NCI-H510A treated with DMSO at 0.1 percent for 48 hours (cell line): ENCODE data around the gene KRTAP9-8.
"Not testable (repeated sequence)": the region's sequence is repeated elsewhere in the genome, so short reads cannot be mapped to it uniquely, and the experiment has no call there.

Experiments used
- DNase-seq: peaks from one replicate; lab custom pipeline; 2025; lab: John Stamatoyannopoulos, UW

Gene KRTAP9-8, protein sequence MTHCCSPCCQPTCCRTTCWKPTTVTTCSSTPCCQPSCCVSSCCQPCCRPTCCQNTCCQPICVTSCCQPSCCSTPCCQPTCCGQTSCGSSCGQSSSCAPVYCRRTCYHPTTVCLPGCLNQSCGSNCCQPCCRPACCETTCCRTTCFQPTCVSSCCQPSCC

DNA sequence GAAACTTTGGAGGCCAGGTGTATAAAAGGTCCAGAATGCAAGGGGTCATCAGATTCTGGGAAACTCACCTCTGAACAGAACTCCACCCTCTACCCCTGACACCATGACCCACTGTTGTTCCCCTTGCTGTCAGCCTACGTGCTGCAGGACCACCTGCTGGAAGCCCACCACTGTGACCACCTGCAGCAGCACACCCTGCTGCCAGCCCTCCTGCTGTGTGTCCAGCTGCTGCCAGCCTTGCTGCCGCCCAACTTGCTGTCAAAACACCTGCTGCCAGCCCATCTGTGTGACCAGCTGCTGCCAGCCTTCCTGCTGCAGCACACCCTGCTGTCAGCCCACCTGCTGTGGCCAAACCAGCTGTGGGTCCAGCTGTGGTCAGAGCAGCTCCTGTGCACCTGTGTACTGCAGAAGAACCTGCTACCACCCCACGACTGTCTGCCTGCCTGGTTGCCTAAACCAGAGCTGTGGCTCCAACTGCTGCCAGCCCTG lies at the start of gene KRTAP9-8:
Gene KRTAP9-8 (plus strand): TSS at position 51 of the 489 bp plus-strand sequence. CDS start 53 bp downstream, at position 104.
- DNase-seq: not testable (repeated sequence)

DNA sequence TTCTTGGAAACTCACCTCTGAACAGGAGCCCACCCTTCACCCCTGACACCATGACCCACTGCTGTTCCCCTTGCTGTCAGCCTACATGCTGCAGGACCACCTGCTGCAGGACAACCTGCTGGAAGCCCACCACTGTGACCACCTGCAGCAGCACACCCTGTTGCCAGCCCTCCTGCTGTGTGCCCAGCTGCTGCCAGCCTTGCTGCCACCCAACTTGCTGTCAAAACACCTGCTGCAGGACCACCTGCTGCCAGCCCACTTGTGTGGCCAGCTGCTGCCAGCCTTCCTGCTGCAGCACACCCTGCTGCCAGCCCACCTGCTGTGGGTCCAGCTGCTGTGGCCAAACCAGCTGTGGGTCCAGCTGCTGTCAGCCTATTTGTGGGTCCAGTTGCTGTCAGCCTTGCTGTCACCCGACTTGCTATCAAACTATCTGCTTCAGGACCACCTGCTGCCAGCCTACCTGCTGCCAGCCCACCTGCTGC lies 47.9 kb upstream of the KRTAP9-8 start, which contains the start of gene KRTAP9-1:
Gene KRTAP9-1 (plus strand): TSS at position 51 of the 482 bp plus-strand sequence. CDS start 0 bp downstream, at position 51.
- DNase-seq: not testable (repeated sequence)

DNA sequence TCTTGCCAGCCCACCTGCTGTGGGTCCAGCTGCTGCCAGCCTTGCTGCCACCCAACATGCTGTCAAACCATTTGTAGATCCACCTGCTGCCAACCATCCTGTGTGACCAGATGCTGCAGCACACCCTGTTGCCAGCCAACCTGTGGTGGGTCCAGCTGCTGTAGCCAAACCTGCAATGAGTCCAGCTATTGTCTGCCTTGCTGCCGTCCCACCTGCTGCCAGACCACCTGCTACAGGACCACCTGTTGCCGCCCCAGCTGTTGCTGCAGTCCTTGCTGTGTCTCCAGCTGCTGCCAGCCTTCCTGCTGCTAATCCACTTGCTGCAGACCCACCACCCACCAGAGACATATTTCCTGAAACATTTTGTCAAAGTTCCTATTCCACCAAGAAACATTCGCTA lies 47.5 kb upstream of the KRTAP9-8 start:
- no peak for DNase-seq

DNA sequence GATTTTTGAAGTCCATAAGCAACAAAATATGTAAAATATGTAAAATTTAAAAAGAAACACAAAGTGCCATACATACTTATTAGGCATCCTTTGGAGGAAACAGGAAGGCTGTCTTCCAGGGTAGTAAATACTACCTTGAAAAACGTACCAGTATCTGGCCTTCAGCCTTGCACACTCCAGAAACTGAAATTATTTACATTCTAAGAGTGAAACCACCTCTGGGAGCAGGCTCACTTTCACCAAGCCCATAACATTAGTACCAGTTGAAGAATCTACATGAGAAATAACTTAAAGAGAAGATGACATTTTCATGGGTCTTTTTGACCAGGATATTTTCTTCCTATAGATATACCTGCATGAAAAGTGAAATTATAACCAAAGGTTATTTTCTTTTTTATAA lies 41.7 kb upstream of the KRTAP9-8 start:
- no peak for DNase-seq

DNA sequence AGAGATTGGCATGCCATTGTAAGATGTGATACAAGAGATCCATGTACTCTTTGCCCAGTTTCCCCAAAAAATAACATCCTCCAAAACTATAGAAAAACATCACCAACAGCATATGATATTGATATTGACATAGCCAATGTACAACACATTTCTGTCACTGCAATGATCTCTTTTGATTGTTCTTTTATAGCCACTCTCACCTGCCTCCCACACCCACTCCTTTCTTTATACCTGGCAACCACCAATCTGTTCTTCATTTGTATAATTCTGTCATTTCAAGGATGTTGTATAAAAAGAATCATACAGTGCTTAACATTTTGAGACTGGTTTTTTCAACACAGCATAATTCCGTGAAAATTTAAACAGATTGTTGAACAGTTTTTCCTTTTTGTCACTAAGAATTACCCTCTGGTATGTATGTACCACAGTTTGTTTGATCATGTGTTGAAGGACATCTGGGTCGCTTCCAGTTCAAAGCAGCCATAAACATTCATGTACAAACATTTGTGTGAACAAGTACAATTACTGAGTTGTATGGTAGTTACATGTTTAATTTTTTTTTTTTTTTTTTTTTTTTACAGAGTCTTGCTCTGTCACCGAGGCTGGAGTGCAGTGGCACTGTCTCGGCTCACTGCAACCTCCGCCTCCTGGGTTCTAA lies 38.2 kb upstream of the KRTAP9-8 start:
- DNase-seq: no peak

DNA sequence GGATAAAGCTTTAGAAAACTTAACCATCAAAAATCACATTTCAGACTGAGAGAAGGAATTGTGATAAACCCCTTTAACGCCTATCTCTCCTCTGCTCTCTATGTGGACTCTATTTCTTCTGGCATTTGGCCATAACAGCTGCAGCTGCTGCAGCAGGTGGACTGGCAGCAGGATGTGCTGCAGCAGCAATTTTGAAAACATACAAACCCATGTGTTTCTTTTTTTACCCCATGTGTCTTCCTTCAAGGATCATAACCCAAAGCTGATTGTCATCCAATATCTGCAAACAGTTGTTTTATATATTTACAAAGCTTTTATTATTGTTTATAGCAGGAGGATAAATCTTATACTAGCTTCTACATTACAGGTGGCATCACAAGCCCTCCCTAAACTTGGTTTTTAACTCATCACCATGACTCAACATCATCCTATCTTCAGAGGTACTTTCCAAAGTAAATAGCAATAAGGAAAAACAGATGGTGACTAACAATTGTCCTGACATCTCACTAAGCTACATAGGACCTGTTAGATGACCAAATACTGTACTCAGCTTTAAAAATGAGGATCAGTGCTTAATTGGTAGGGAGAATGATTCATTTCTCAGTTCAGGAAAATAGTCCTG lies 25.8 kb upstream of the KRTAP9-8 start:
- DNase-seq: peak; percentile 84

DNA sequence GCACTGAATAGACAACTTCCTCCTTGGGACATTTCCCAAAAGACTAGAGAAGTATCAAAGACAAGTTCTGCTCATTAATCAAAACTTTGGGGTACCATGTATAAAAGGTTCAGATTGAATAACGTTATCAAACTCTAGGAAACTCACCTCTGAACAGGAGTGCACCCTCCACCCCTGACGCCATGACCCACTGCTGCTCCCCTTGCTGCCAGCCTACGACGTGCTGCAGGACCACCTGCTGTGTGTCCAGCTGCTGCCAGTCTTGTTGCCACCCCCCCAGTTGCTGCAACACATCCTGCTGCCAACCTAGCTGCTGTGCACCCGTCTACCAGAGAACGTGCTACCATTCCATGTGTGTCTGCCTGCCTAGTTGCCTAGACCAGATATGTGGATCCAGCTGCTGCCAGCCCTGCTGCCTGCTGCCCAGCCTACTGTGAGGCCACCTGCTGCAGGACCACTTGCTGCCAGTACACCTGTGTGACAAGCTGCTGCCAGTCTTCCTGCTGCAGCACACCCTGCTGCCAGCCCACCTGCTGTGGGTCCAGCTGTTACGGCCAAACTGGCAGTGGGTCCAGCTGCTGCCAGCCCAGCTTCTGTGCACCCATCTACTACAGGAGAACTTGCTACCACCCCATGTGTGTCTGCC lies 25.2 kb upstream of the KRTAP9-8 start:
- peak; percentile 79 for DNase-seq

DNA sequence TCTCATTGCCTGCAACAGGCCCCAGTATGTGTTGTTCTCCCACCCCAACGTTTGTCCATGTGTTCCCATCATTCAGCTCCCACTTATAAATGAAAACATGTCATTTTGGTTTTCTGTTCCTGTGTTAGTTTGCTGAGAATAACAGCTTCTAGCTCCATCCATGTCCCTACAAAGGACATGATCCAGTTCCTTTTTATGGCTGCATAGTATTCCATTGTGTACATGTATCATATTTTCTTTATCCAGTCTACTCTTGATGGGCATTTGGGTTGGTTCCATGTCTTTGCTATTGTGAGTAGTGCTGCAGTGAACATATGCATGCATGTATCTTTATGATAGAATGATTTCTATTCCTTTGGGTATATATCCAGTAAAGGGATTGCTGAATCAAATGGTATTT lies 22.1 kb upstream of the KRTAP9-8 start:
- DNase-seq: no peak

DNA sequence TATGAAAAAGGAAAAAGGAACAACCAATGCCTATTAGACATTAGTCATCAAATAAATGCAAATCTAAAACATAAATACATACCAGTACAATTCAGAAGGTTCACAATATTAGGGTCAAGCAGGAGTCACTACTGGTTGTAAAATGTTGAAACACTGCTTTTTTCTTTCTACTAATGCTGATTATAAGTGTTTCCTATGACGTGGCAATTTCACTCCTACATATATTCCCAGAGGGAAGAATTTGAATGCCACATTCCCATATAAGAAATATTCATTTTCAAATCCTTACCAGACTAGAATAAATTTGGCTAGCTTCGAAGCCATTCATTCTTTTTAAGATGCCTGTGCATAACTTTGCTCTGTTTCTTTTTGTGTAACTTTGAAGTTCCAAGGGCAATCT lies 14.0 kb upstream of the KRTAP9-8 start:
- DNase-seq: no peak

DNA sequence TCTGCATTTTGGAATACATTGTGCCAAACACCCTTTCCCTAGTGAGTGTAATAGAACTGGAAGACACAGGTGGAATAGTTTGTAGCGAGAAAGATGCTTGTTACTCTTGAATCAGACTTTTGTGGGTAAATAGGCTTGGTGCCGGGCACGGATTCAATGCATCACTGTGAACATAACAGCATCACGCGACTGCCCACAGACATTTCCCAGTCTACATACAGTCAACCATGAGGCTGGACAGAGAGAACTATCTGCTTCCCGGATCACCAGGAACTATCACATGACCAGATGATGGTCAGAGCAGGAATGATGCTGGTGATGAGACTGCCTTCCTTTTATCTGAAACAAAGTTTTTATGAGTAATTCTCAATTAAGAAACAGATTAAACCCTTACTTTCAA lies 11.7 kb upstream of the KRTAP9-8 start:
- DNase-seq: no peak

DNA sequence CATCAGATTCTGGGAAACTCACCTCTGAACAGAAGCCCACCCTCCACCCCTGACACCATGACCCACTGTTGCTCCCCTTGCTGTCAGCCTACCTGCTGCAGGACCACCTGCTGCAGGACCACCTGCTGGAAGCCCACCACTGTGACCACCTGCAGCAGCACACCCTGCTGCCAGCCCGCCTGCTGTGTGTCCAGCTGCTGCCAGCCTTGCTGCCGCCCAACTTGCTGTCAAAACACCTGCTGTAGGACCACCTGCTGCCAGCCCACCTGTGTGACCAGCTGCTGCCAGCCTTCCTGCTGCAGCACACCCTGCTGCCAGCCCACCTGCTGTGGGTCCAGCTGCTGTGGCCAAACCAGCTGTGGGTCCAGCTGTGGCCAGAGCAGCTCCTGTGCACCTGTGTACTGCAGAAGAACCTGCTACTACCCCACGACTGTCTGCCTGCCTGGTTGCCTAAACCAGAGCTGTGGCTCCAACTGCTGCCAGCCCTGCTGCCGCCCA lies 11.2 kb upstream of the KRTAP9-8 start, which contains the start of gene KRTAP9-2:
Gene KRTAP9-2 (plus strand): TSS at position 51 of the 498 bp plus-strand sequence. CDS start 7 bp downstream, at position 58.
- not testable (repeated sequence) for DNase-seq

DNA sequence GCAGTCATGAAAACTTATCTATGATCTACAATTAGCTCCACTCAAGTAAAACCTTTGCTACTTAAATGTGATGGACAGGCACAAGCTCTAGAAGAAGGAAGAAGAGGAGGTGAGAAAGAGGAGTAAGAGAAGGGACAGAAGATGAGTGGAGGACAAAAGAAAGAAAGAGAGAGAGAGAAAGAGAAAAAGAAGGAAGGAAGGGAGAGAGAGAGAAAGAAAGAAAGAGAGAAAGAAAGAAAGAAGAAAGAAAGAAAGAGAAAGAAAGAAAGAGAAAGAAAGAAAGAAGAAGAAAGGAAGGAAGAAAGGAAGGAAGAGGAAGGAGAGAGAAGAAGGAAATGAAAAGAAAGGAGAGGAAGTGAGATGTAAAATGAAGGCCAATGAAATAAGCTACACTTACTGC lies 7.7 kb upstream of the KRTAP9-8 start:
- DNase-seq: no peak

DNA sequence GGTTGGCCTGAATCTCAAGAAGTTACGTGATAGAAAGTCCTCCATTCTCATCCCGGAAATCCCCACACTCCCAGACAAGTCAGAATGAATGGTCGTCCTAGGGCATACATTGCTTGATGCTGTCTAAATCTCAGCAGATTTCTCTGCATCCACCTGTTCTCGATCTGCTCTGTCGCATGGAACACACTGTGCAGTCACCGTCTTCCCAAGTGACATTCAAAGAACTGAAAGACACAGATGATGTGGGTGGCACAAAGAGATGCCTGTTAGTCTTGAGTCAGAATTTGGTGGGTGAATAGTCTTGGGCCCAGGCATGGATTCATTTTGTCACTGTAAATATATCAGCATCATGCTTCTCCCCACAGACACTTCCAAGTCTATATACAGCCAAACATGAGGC lies 6.1 kb upstream of the KRTAP9-8 start:
- no peak for DNase-seq

DNA sequence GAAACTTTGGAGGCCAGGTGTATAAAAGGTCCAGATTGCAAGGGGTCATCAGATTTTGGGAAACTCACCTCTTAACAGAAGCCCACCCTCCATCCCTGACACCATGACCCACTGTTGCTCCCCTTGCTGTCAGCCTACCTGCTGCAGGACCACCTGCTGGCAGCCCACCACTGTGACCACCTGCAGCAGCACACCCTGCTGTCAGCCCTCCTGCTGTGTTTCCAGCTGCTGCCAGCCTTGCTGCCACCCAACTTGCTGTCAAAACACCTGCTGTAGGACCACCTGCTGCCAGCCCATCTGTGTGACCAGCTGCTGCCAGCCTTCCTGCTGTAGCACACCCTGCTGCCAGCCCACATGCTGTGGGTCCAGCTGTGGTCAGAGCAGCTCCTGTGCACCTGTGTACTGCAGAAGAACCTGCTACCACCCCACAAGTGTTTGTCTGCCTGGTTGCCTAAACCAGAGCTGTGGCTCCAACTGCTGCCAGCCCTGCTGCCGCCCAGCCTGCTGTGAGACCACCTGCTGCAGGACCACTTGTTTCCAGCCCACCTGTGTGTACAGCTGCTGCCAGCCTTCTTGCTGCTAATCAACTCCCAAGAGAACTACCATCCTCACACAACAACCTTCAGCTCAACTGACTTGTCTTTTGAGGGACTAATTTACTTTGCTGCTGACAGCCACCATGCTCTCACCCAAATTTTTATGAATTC lies 5.2 kb upstream of the KRTAP9-8 start, which contains the start of gene KRTAP9-3:
Gene KRTAP9-3 (plus strand): TSS at position 51 of the 707 bp plus-strand sequence. CDS start 53 bp downstream, at position 104.
- DNase-seq: not testable (repeated sequence)

DNA sequence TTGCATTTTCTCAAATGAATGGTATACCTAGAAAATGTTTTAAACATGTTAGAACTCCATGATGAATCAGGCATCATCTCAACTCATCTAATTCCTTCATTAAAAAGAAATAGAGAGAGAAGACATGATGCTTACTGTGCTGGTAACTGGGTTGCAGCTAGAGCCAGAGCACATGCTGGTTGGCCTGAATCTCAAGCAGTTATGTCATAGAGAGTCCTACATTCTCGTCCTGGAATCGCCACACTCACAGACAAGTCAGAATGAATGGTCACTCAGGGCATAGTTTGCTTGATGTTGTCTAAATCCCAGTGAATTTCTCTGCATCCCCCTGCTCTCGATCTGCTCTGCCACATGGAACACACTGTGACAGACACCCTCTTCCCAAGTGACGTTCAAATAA lies 683 bp upstream of the KRTAP9-8 start:
- not testable (repeated sequence) for DNase-seq

DNA sequence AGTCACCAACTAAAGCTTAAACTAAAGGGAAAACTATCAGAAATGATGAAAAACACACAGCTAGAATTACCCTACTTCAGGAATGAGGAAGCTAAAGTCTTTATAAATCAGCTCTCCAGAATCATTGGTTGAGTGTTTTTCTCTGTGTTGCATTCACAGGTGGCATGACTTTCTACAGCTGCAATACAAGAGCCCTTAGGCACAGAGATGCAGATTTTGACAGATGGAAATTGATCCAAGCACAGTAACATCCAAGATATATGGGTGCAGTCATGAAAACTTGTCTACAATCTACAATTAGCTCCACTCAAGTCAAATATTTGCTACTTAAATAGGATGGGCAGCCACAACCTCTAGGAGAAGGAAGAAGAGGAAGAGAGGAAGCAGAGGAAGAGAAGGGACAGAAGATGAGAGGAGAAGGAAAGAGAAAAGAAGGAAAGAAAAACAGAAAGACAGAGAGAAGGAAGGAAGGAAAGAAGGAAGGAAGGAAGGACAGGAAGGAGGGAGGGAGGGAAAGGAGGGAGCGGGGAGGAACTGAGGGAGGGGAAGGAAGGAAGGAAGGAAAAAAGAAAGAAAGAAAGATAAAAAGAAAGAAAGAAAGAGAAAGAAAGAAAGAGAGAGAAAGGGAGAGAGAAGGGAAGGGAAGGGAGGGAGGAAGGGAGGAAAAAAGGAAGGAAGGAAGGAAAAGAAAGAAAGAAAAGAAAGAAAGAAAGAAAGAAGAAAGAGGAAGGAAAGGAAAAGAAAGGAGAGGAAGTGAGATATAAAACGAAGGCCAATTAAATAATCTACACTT lies 9.4 kb downstream of the KRTAP9-8 start:
- not testable (repeated sequence) for DNase-seq

DNA sequence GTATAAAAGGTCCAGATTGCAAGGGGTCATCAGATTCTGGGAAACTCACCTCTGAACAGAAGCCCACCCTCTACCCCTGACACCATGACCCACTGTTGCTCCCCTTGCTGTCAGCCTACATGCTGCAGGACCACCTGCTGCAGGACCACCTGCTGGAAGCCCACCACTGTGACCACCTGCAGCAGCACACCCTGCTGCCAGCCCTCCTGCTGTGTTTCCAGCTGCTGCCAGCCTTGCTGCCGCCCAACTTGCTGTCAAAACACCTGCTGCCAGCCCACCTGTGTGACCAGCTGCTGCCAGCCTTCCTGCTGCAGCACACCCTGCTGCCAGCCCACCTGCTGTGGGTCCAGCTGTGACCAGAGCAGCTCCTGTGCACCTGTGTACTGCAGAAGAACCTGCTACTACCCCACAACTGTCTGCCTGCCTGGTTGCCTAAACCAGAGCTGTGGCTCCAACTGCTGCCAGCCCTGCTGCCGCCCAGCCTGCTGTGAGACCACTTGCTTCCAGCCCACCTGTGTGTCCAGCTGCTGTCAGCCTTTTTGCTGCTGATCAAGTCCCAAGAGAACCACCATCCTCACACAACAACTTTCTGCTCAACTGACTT lies 11.9 kb downstream of the KRTAP9-8 start, which contains the start of gene KRTAP9-4:
Gene KRTAP9-4 (plus strand): TSS at position 51 of the 604 bp plus-strand sequence. CDS start 34 bp downstream, at position 85.
- DNase-seq: not testable (repeated sequence)

DNA sequence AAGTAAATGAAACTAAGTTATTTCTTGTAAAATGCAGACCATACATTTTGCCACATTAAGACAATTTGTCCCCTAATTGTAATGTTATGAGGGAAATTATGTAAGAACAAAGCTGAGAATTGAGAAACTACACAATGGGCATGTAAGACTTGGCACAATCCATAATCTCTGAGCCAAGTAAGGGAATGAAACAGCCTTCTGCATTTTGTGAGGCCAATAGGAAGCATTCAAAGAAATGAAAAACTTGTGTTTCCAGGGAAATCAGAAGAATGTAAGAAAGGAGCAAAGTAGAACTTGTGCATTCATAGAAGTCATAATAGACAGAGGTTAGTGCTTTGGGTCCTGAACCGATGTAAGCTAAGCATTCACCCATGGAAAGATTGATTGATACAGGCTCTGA lies 13.5 kb downstream of the KRTAP9-8 start:
- no peak for DNase-seq

DNA sequence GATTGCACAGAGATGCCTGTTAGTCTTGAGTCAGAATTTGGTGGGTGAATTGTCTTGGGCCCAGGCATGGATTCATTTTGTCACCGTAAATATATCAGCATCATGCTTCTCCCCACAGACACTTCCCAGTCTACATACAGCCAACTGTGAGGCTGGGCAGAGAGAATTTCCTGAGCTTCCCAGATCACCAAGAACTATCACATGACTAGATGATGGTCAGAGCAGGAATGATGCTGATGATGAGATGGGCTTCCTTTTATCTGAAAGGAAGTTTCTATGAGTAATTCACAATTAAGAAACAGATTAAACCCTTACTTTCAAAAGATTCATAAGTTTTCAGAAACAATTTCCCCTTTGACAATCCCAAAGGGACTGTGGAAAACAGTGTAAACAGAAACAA lies 17.1 kb downstream of the KRTAP9-8 start:
- DNase-seq: no peak
